H9 (cell line): Measurements from ENCODE around the gene ZNF423. TPM values are rescaled to one million over a fixed set of nuclear protein-coding genes. Genes with fewer than 3 reads are reported as not detected.

Experiments used
- DNase-seq: peaks from one replicate; pipeline ENCODE4 v3.0.0-alpha.2; 2017
- H2AFZ ChIP-seq: one replicate; pipeline ENCODE4 v1.6.1; 2013; ENCODE audit warnings: mild to moderate bottlenecking, low read length, control low read depth, moderate library complexity
- H2AK5ac ChIP-seq: 2 replicates; pipeline ENCODE4 v1.6.1; 2013; ENCODE audit warnings: low read length, control low read depth, mixed read lengths; ENCODE audit not compliant: insufficient read length
- H2BK120ac ChIP-seq: one replicate; pipeline ENCODE4 v1.6.1; 2013; ENCODE audit warnings: low read depth, mild to moderate bottlenecking, low read length, control low read depth, inconsistent platforms; ENCODE audit not compliant: poor library complexity, severe bottlenecking
- H2BK12ac ChIP-seq: 2 replicates; pipeline ENCODE4 v1.6.1; 2013; ENCODE audit warnings: low read length, control low read depth, mixed read lengths, low read depth; ENCODE audit not compliant: insufficient read length
- H2BK15ac ChIP-seq: 2 replicates; pipeline ENCODE4 v1.6.1; 2013; ENCODE audit warnings: low read depth, low read length, control low read depth
- H2BK20ac ChIP-seq: one replicate; pipeline ENCODE4 v1.6.1; 2013; ENCODE audit warnings: low read depth, mild to moderate bottlenecking, low read length, control low read depth, inconsistent platforms; ENCODE audit not compliant: poor library complexity, severe bottlenecking
- H2BK5ac ChIP-seq: 2 replicates; pipeline ENCODE4 v1.6.1; 2013; ENCODE audit warnings: low read length, control low read depth, mixed read lengths; ENCODE audit not compliant: insufficient read length
- H3K14ac ChIP-seq: 2 replicates; pipeline ENCODE4 v1.6.1; 2013; ENCODE audit warnings: low read length, control low read depth; ENCODE audit not compliant: insufficient read depth
- H3K18ac ChIP-seq: 2 replicates; pipeline ENCODE4 v1.6.1; 2013; ENCODE audit warnings: low read depth, mild to moderate bottlenecking, mixed read lengths, low read length, control low read depth; ENCODE audit not compliant: insufficient read length
- H3K23ac ChIP-seq: 2 replicates; pipeline ENCODE4 v1.6.1; 2013; ENCODE audit warnings: low read length, control low read depth, mixed read lengths, low read depth; ENCODE audit not compliant: insufficient read length
- H3K23me2 ChIP-seq: 2 replicates; pipeline ENCODE4 v1.6.1; 2013; ENCODE audit warnings: low read depth, mild to moderate bottlenecking, mixed read lengths, low read length, control low read depth; ENCODE audit not compliant: insufficient read length, poor library complexity, severe bottlenecking
- H3K27ac ChIP-seq: 2 replicates; pipeline ENCODE4 v1.5.1; 2013; ENCODE audit warnings: low read length, control low read depth, mixed read lengths, low read depth; ENCODE audit not compliant: insufficient read length
- H3K27me3 ChIP-seq: 2 replicates; pipeline ENCODE4 v1.6.1; 2013; ENCODE audit warnings: low read length, control low read depth, inconsistent platforms; ENCODE audit not compliant: insufficient read depth
- H3K4ac ChIP-seq: 2 replicates; pipeline ENCODE4 v1.6.1; 2013; ENCODE audit warnings: low read depth, mild to moderate bottlenecking, control low read depth, inconsistent platforms, low read length, moderate library complexity
- H3K4me1 ChIP-seq: 2 replicates; pipeline ENCODE4 v1.6.1; 2013; ENCODE audit warnings: low read length, control low read depth, inconsistent platforms; ENCODE audit not compliant: insufficient read depth
- H3K4me2 ChIP-seq: 2 replicates; pipeline ENCODE4 v1.6.1; 2013; ENCODE audit warnings: low read length, control low read depth, mixed read lengths; ENCODE audit not compliant: insufficient read length, insufficient read depth
- H3K56ac ChIP-seq: 2 replicates; pipeline ENCODE4 v1.6.1; 2013; ENCODE audit warnings: low read depth, mild to moderate bottlenecking, mixed read lengths, low read length, control low read depth; ENCODE audit not compliant: insufficient read length
- H3K79me1 ChIP-seq: 2 replicates; pipeline ENCODE4 v1.6.1; 2013; ENCODE audit warnings: low read depth, mild to moderate bottlenecking, moderate library complexity, low read length, control low read depth, inconsistent platforms; ENCODE audit not compliant: insufficient read depth, poor library complexity, severe bottlenecking
- H3K79me2 ChIP-seq: 2 replicates; pipeline ENCODE4 v1.6.1; 2013; ENCODE audit warnings: low read length, control low read depth, inconsistent platforms; ENCODE audit not compliant: insufficient read depth
- H3K9ac ChIP-seq: 2 replicates; pipeline ENCODE4 v1.6.1; 2013; ENCODE audit warnings: low read length, control low read depth, mixed read lengths; ENCODE audit not compliant: insufficient read length; ENCODE audit errors: extremely low read depth
- H3K9me3 ChIP-seq: one replicate; pipeline ENCODE4 v1.6.1; 2013; ENCODE audit warnings: low read depth, low read length, inconsistent platforms; ENCODE audit not compliant: control insufficient read depth
- H3T11ph ChIP-seq: one replicate; pipeline ENCODE4 v1.6.1; 2013; ENCODE audit warnings: mild to moderate bottlenecking, low read length, control low read depth, inconsistent platforms
- H4K20me1 ChIP-seq: one replicate; pipeline ENCODE4 v1.6.1; 2013; ENCODE audit not compliant: control insufficient read depth, insufficient read length, insufficient read depth
- H4K5ac ChIP-seq: 2 replicates; pipeline ENCODE4 v1.6.1; 2013; ENCODE audit warnings: low read depth, mild to moderate bottlenecking, mixed read lengths, low read length, control low read depth; ENCODE audit not compliant: insufficient read length
- H4K8ac ChIP-seq: replicated peaks from 2 replicates; pipeline ENCODE4 v1.6.1; 2013; ENCODE audit warnings: low read length, control low read depth, mixed read lengths, low read depth; ENCODE audit not compliant: insufficient read length
- H4K91ac ChIP-seq: 2 replicates; pipeline ENCODE4 v1.6.1; 2013; ENCODE audit warnings: low read depth, mild to moderate bottlenecking, moderate library complexity, mixed read lengths, low read length, control low read depth; ENCODE audit not compliant: insufficient read length
- H3K27ac Mint-ChIP-seq, 3 experiments: 2 replicates in 2 of 3; 3 replicates in 1 of 3; pipeline ENCODE4 v1.8.0; 2020 to 2021; ENCODE audit warnings: mixed read lengths in 3 of 3, mild to moderate bottlenecking in 1 of 3, moderate library complexity in 1 of 3
- H3K27me3 Mint-ChIP-seq: 2 replicates; pipeline ENCODE4 v1.8.0; 2021; ENCODE audit warnings: low read depth, mild to moderate bottlenecking, moderate library complexity, mixed read lengths
- H3K36me3 Mint-ChIP-seq, 3 experiments: 2 replicates in 2 of 3; 3 replicates in 1 of 3; pipeline ENCODE4 v1.8.0; 2020 to 2021; ENCODE audit warnings: low read depth in 3 of 3, mixed read lengths in 3 of 3; ENCODE audit not compliant: insufficient read depth in 1 of 3
- H3K4me1 Mint-ChIP-seq, 2 experiments: 2 replicates each; pipeline ENCODE4 v1.8.0; 2020; ENCODE audit warnings: mixed read lengths in 2 of 2
- H3K4me3 Mint-ChIP-seq, 2 experiments: 2 replicates in 1 of 2; 3 replicates in 1 of 2; pipeline ENCODE4 v1.8.0; 2020 to 2021; ENCODE audit warnings: mild to moderate bottlenecking in 2 of 2, mixed read lengths in 2 of 2, moderate library complexity in 1 of 2
- H3K9me3 Mint-ChIP-seq, 2 experiments: 2 replicates in 1 of 2; 3 replicates in 1 of 2; pipeline ENCODE4 v1.8.0; 2020; ENCODE audit warnings: mild to moderate bottlenecking in 2 of 2, mixed read lengths in 2 of 2, moderate library complexity in 1 of 2
- CTCF ChIP-seq: fragments of 200-600 bp; sonication (generic); conservative IDR thresholded peaks from 3 replicates; pipeline ENCODE4 v1.8.0; 2021; ENCODE audit warnings: antibody characterized with exemption, mild to moderate bottlenecking
- WGBS: extraction: QIAGEN DNeasy Blood & Tissue Kit; methylation state at CpG from one replicate; pipeline ENCODE4 v1.1.7; 2013; ENCODE audit warnings: missing lambda C conversion rate, low lambda C conversion rate, mixed read lengths; ENCODE audit not compliant: insufficient read length; ENCODE audit errors: extremely low coverage; 5-methylcytosine and 5-hydroxymethylcytosine counted together
- total RNA-seq: library from RNA; stranded (reverse); gene quantifications from 2 replicates; pipeline ENCODE4 v1.2.1, GENCODE V29; 2021

The ZNF423 gene
- total RNA-seq, 1 experiment from 2014 or later: 51.5 TPM

- H2BK5ac ChIP-seq: no peak overlapping the region
- H3K23ac ChIP-seq: no peak overlapping the region
- no peak overlapping the region for H2BK12ac ChIP-seq
- no peak overlapping the region for H3K9ac ChIP-seq
- peaks cover 79 to 89% of the 10 kb centered on the region in 2 experiments for H3K4me1 Mint-ChIP-seq
- no peak for DNase-seq
- H3K36me3 Mint-ChIP-seq: peaks cover 0 to 2% (median 0%) of the 10 kb centered on the region in 3 experiments; a peak in 3 of 7 replicates
- no peaks in the 10 kb centered on the region for H3K27me3 ChIP-seq
- H3K27me3 Mint-ChIP-seq: no peaks in the 10 kb centered on the region
- H3K79me1 ChIP-seq: no peaks in the 10 kb centered on the region
- H3K4me2 ChIP-seq: no peak overlapping the region
- no peaks in the 10 kb centered on the region for H3K9me3 ChIP-seq
- H3K9me3 Mint-ChIP-seq: no peaks in the 10 kb centered on the region; a peak in 1 of 5 replicates
- no peak overlapping the region for H2BK15ac ChIP-seq
- H4K20me1 ChIP-seq: no peaks in the 10 kb centered on the region
- H4K8ac ChIP-seq: no peak overlapping the region
- H2AFZ ChIP-seq: no peak overlapping the region
- no peak overlapping the region for H2AK5ac ChIP-seq
- no peak overlapping the region for H2BK120ac ChIP-seq
- H3K4ac ChIP-seq: no peak overlapping the region
- peak overlapping the region; percentile 96 to 99 (median 97); a peak in 6 of 7 replicates for H3K27ac Mint-ChIP-seq
- WGBS: no CpG with 5 or more reads among the region's 28 CpGs
- H4K5ac ChIP-seq: no peak overlapping the region
- no peak overlapping the region for H3T11ph ChIP-seq
- H3K18ac ChIP-seq: no peak overlapping the region
- H3K14ac ChIP-seq: peak overlapping the region; percentile 79; the same call in 1 of the 2 replicates
- no peak overlapping the region for H3K27ac ChIP-seq
- peaks cover 3% of the 10 kb centered on the region for H3K23me2 ChIP-seq
- H4K91ac ChIP-seq: no peak overlapping the region
- no peaks in the 10 kb centered on the region for H3K79me2 ChIP-seq
- H2BK20ac ChIP-seq: no peak overlapping the region
- H3K4me3 Mint-ChIP-seq: peak overlapping the region; percentile 4 to 24; a peak in 3 of 5 replicates
- no peak overlapping the region for H3K56ac ChIP-seq
- H3K4me1 ChIP-seq: peaks cover 14% of the 10 kb centered on the region
- TF ChIP-seq CTCF: no peak
Measured at GRCh38 chr16:49697631-49698452, 158.1 kb downstream of the ZNF423 start.
